ENCODE measurements around the gene TCF7. TPM values are rescaled to one million over a fixed set of nuclear protein-coding genes. Genes with fewer than 3 reads are reported as not detected.

The TCF7 gene
- total and polyA plus RNA-seq, 2 donors (not counting 1 experiment from before 2014, with no cell fraction given), result 3.1 to 3.3 TPM

DNA sequence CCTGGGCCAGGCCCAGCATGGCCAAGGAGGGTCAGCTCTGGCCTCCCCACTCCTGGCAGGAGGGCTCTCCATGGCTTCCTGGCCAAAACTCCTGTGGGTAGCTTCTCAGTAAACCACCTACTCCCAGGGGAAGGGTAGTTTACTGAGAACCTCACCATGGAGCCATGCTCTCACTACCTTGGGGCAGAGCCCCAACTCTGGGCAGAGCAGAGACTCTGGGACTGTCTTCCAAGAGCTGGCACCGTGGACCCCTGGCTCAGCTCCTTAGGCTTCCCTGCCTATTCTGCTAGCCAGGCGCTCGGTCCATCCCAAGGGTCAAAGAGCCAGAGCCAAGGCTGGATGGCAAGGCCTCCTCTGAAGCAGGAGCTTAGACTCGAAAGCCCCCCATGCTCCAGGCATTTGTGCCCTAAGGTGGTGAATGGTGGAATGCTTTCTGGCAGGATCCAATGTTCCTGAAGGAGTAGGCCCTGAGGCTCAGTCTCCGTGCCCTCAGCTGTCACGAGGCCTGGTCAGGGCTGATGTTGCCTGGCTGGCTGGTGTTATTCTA lies 19.6 kb downstream of the TCF7 start:
- Histone ChIP-seq H3K4me2 (ENCODE audit: extremely low read depth, insufficient read depth, low read length) (no peak overlapping the region), H3K4me1 (ENCODE audit: control insufficient read depth, extremely low read depth, insufficient read depth, low read length) (peaks cover 8% of the 10 kb centered on the region), H3K27ac (ENCODE audit: insufficient read depth, low read length) (no peak overlapping the region), H3K9ac (ENCODE audit: insufficient read depth, low read length) (no peak overlapping the region), H3K9me3 (ENCODE audit: control insufficient read depth, insufficient read depth, low read depth, low read length) (no peaks in the 10 kb centered on the region), H4K20me1 (ENCODE audit: control insufficient read depth, extremely low read depth, insufficient read depth, low read length) (no peaks in the 10 kb centered on the region), H3K27me3 (ENCODE audit: control insufficient read depth, insufficient read depth, low read length) (no peaks in the 10 kb centered on the region), H3K36me3 (ENCODE audit: control insufficient read depth, insufficient read depth, low read length) (peaks cover 5% of the 10 kb centered on the region), H3K79me2 (ENCODE audit: control insufficient read depth, insufficient read depth, low read length) (no peaks in the 10 kb centered on the region), H3K4me3 (replicated peaks in 1 of 4; ENCODE audit: control extremely low read depth in 1 of 4, insufficient read depth in 1 of 4, low read depth in 3 of 4, low read length in 4 of 4) (no peak overlapping the region), H2AFZ (ENCODE audit: low read length) (no peak overlapping the region)
- no peak for DNase-seq (ENCODE audit: low read depth in 2 of 2)
- no peak for TF ChIP-seq EZH2 (IDR thresholded peaks at IDR 0.05; ENCODE audit: low read length, missing control alignments)
- TF ChIP-seq, protein P1, sequence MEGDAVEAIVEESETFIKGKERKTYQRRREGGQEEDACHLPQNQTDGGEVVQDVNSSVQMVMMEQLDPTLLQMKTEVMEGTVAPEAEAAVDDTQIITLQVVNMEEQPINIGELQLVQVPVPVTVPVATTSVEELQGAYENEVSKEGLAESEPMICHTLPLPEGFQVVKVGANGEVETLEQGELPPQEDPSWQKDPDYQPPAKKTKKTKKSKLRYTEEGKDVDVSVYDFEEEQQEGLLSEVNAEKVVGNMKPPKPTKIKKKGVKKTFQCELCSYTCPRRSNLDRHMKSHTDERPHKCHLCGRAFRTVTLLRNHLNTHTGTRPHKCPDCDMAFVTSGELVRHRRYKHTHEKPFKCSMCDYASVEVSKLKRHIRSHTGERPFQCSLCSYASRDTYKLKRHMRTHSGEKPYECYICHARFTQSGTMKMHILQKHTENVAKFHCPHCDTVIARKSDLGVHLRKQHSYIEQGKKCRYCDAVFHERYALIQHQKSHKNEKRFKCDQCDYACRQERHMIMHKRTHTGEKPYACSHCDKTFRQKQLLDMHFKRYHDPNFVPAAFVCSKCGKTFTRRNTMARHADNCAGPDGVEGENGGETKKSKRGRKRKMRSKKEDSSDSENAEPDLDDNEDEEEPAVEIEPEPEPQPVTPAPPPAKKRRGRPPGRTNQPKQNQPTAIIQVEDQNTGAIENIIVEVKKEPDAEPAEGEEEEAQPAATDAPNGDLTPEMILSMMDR (conservative IDR thresholded peaks at IDR 0.05 in 1 of 2, IDR thresholded peaks at IDR 0.05 in 1 of 2; ENCODE audit: low read depth in 1 of 2, low read length in 2 of 2), result no peak

DNA sequence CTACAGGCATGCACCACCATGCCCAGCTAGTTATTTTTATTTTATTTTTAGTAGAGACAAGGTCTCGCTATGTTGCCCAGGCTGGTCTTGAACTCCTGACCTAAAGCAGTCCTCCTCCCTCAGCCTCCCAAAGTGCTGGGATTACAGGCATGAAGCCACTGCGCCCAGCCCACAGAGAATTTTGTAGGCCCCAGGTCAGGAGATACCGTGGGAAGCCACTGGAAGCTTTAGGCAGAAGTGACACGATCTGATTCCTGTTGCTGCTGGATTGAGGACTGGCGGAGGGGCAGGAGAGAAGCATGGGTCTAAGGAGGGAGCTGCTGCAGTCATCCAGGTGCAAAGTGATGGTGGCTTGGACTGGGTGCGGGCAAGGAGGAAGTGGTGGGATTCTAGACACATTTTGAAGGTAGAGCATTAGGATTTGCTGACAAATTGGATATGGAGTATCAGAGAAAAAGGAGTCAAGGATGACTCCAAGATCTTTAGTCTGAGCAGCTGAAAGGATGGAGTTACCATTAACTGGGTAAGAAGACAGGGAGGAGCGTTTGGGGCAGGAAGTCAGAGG lies 20.7 kb downstream of the TCF7 start:
- H3K27ac ChIP-seq (ENCODE audit: insufficient read depth, low read length), result no peak overlapping the region
- H3K4me1 ChIP-seq (ENCODE audit: control insufficient read depth, extremely low read depth, insufficient read depth, low read length), result peaks cover 8% of the 10 kb centered on the region
- TF ChIP-seq, protein P1 (conservative IDR thresholded peaks at IDR 0.05 in 1 of 2, IDR thresholded peaks at IDR 0.05 in 1 of 2; ENCODE audit: low read depth in 1 of 2, low read length in 2 of 2), result no peak
- no peak for TF ChIP-seq EZH2 (IDR thresholded peaks at IDR 0.05; ENCODE audit: low read length, missing control alignments)
- no peaks in the 10 kb centered on the region for H3K9me3 ChIP-seq (ENCODE audit: control insufficient read depth, insufficient read depth, low read depth, low read length)
- H3K79me2 ChIP-seq (ENCODE audit: control insufficient read depth, insufficient read depth, low read length), result no peaks in the 10 kb centered on the region
- no peak overlapping the region for H3K4me2 ChIP-seq (ENCODE audit: extremely low read depth, insufficient read depth, low read length)
- H3K36me3 ChIP-seq (ENCODE audit: control insufficient read depth, insufficient read depth, low read length), result peaks cover 7% of the 10 kb centered on the region
- no peak overlapping the region for H2AFZ ChIP-seq (ENCODE audit: low read length)
- H3K9ac ChIP-seq (ENCODE audit: insufficient read depth, low read length), result no peak overlapping the region
- DNase-seq (ENCODE audit: low read depth in 2 of 2), result no peak
- H3K27me3 ChIP-seq (ENCODE audit: control insufficient read depth, insufficient read depth, low read length), result no peaks in the 10 kb centered on the region
- no peaks in the 10 kb centered on the region for H4K20me1 ChIP-seq (ENCODE audit: control insufficient read depth, extremely low read depth, insufficient read depth, low read length)
- H3K4me3 ChIP-seq (replicated peaks in 1 of 4; ENCODE audit: control extremely low read depth in 1 of 4, insufficient read depth in 1 of 4, low read depth in 3 of 4, low read length in 4 of 4), result no peak overlapping the region

- Histone ChIP-seq H3K9me3 (ENCODE audit: control insufficient read depth, insufficient read depth, low read depth, low read length) (no peaks in the 10 kb centered on the region), H3K4me1 (ENCODE audit: control insufficient read depth, extremely low read depth, insufficient read depth, low read length) (peaks cover 8% of the 10 kb centered on the region), H3K9ac (ENCODE audit: insufficient read depth, low read length) (no peak overlapping the region), H3K4me3 (replicated peaks in 1 of 4; ENCODE audit: control extremely low read depth in 1 of 4, insufficient read depth in 1 of 4, low read depth in 3 of 4, low read length in 4 of 4) (no peak overlapping the region), H3K27me3 (ENCODE audit: control insufficient read depth, insufficient read depth, low read length) (no peaks in the 10 kb centered on the region), H2AFZ (ENCODE audit: low read length) (no peak overlapping the region), H3K27ac (ENCODE audit: insufficient read depth, low read length) (no peak overlapping the region), H3K4me2 (ENCODE audit: extremely low read depth, insufficient read depth, low read length) (no peak overlapping the region), H3K36me3 (ENCODE audit: control insufficient read depth, insufficient read depth, low read length) (peaks cover 10% of the 10 kb centered on the region), H3K79me2 (ENCODE audit: control insufficient read depth, insufficient read depth, low read length) (no peaks in the 10 kb centered on the region), H4K20me1 (ENCODE audit: control insufficient read depth, extremely low read depth, insufficient read depth, low read length) (no peaks in the 10 kb centered on the region)
- TF ChIP-seq, protein P1 (conservative IDR thresholded peaks at IDR 0.05 in 1 of 2, IDR thresholded peaks at IDR 0.05 in 1 of 2; ENCODE audit: low read depth in 1 of 2, low read length in 2 of 2), result no peak
- no peak for TF ChIP-seq EZH2 (IDR thresholded peaks at IDR 0.05; ENCODE audit: low read length, missing control alignments)
- DNase-seq (ENCODE audit: low read depth in 2 of 2), result no peak
Observed at GRCh38 chr5:134136221-134136631, 21.7 kb downstream of the TCF7 start.

Measured in fibroblast of lung (primary cell).